ENCODE results near the gene TGIF1. TPM values are rescaled to one million over a fixed set of nuclear protein-coding genes. Genes with fewer than 3 reads are reported as not detected.

The TGIF1 gene
- total and polyA plus RNA-seq, 2 of the 4 experiments (the other 2 are of a cell fraction) = 62.1 to 118 TPM

GRCh38 chr18:3508576-3509549, 58.9 kb downstream of the TGIF1 start (continued):
- no peak for TF ChIP-seq CHD1 (IDR thresholded peaks at IDR 0.05; ENCODE audit: low read depth, low read length)

Other genes with a start within 250 kb of the TGIF1 start
- under 0.01 TPM in 2 replicates for gene MYOM1, start 230.2 kb upstream of the TGIF1 start, total RNA-seq (2012; rRNA removed)
- gene MYOM1, start 230.2 kb upstream of the TGIF1 start, polyA plus RNA-seq (2012; rRNA removed) = 0.04 and 0.10 TPM in 2 replicates
- gene MYL12A, start 202.4 kb upstream of the TGIF1 start, total RNA-seq (2012; rRNA removed) = 580 and 743 TPM in 2 replicates
- gene MYL12A, start 202.4 kb upstream of the TGIF1 start, polyA plus RNA-seq (2012; rRNA removed) = 469 and 549 TPM in 2 replicates
- 593 and 692 TPM in 2 replicates for gene MYL12B, start 188.0 kb upstream of the TGIF1 start, total RNA-seq (2012; rRNA removed)
- 753 and 816 TPM in 2 replicates for gene MYL12B, start 188.0 kb upstream of the TGIF1 start, polyA plus RNA-seq (2012; rRNA removed)

Data from IMR-90 (cell line).